ENCODE results near the gene MPV17L.
A peak's percentile ranks its signal among the peaks of the same experiment; 100 is the strongest.
"Not testable (repeated sequence)": the region's sequence is repeated elsewhere in the genome, so short reads cannot be mapped to it uniquely, and the experiment has no call there.

MPV17L gene

GRCh38 chr16:15395631-15396508, at the start of gene MPV17L:
Gene MPV17L, plus strand, starts transcription at chr16:15395754. Its CDS starts 144 bp downstream, at chr16:15395898.
- DNase-seq = peak; percentile 87

- not testable (repeated sequence) for DNase-seq
Measured at GRCh38 chr16:15348721-15349120, 46.8 kb upstream of the MPV17L start.

- DNase-seq = not testable (repeated sequence)
Measured at GRCh38 chr16:15351251-15351650, 44.3 kb upstream of the MPV17L start.

- not testable (repeated sequence) for DNase-seq
Measured at GRCh38 chr16:15351745-15352144, 43.8 kb upstream of the MPV17L start.

GRCh38 chr16:15352852-15353251, 42.7 kb upstream of the MPV17L start:
- not testable (repeated sequence) for DNase-seq

GRCh38 chr16:15354846-15355245, 40.7 kb upstream of the MPV17L start:
- DNase-seq = not testable (repeated sequence)

GRCh38 chr16:15357495-15357894, 38.1 kb upstream of the MPV17L start:
- DNase-seq = not testable (repeated sequence)

- DNase-seq = not testable (repeated sequence)
Measured at GRCh38 chr16:15378194-15378593, 17.4 kb upstream of the MPV17L start, which contains the start of gene NPIPA5. Gene NPIPA5, minus strand, starts transcription at chr16:15378294. Its CDS starts 0 bp downstream, at chr16:15378294.

- DNase-seq = not testable (repeated sequence)
Measured at GRCh38 chr16:15382810-15383209, 12.7 kb upstream of the MPV17L start.

GRCh38 chr16:15388060-15388459, 7.5 kb upstream of the MPV17L start:
- DNase-seq = not testable (repeated sequence)

- DNase-seq = not testable (repeated sequence)
Measured at GRCh38 chr16:15389916-15390315, 5.6 kb upstream of the MPV17L start.

GRCh38 chr16:15393025-15393424, 2.5 kb upstream of the MPV17L start:
- not testable (repeated sequence) for DNase-seq

- DNase-seq = not testable (repeated sequence)
Measured at GRCh38 chr16:15396509-15396829, 915 bp downstream of the MPV17L start.

GRCh38 chr16:15396948-15397594, 1.5 kb downstream of the MPV17L start:
- peak; percentile 7 for DNase-seq

- DNase-seq = no peak
Measured at GRCh38 chr16:15398618-15399316, 3.2 kb downstream of the MPV17L start.

- no peak for DNase-seq
Measured at GRCh38 chr16:15399317-15399716, 3.8 kb downstream of the MPV17L start.

GRCh38 chr16:15400314-15400713, 4.8 kb downstream of the MPV17L start:
- DNase-seq = not testable (repeated sequence)

GRCh38 chr16:15401972-15402371, 6.4 kb downstream of the MPV17L start:
- no peak for DNase-seq

- DNase-seq = no peak
Measured at GRCh38 chr16:15403392-15403995, 7.9 kb downstream of the MPV17L start.

- not testable (repeated sequence) for DNase-seq
Measured at GRCh38 chr16:15404091-15404490, 8.5 kb downstream of the MPV17L start.

GRCh38 chr16:15404792-15405191, 9.2 kb downstream of the MPV17L start:
- no peak for DNase-seq

- DNase-seq = not testable (repeated sequence)
Measured at GRCh38 chr16:15407756-15408155, 12.2 kb downstream of the MPV17L start.

- DNase-seq = not testable (repeated sequence)
Measured at GRCh38 chr16:15409476-15409875, 13.9 kb downstream of the MPV17L start.

Measured in retina (tissue), 1 donor.